DMS114 treated with DMSO at 0.1 percent for 48 hours (cell line): ENCODE data around the gene TRAF2.
"Not testable (repeated sequence)": the region's sequence is repeated elsewhere in the genome, so short reads cannot be mapped to it uniquely, and the experiment has no call there.

Experiments
- DNase-seq: peaks from one replicate; lab custom pipeline; 2025; ENCODE audit not compliant: unreplicated experiment; lab: John Stamatoyannopoulos, UW

Gene TRAF2, protein sequence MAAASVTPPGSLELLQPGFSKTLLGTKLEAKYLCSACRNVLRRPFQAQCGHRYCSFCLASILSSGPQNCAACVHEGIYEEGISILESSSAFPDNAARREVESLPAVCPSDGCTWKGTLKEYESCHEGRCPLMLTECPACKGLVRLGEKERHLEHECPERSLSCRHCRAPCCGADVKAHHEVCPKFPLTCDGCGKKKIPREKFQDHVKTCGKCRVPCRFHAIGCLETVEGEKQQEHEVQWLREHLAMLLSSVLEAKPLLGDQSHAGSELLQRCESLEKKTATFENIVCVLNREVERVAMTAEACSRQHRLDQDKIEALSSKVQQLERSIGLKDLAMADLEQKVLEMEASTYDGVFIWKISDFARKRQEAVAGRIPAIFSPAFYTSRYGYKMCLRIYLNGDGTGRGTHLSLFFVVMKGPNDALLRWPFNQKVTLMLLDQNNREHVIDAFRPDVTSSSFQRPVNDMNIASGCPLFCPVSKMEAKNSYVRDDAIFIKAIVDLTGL

DNA sequence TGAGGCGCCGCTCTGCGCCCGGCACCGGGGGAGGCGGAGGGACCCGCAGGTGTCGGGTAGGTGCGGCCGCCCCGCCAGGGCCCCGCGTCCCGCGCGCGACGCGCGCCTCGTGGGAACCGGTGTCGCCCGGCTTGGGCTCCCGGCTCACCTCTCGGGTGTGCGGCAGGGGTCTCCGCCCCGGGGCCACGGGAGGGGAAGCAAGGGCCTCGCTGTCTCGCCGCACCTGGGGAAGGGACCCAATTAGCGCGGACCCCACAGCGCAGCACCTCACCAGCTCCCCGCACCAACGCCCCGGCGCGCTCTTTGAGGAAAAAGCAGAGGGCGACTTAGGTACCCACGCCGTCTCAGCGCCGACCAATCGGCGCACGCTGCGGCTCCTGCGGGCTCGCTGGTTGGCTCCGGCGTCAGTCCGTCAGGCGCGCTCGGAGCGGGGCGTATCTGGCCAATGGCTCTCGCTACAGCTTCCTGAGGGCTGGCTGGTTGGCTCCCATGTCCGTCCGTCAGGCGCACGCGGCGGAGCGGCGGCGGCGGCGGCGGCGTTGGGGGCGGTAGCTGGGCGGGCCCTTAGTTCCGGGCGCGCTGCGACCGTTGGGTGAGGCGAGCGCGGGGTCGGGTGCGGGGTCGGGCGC, at the start of gene TRAF2:
Gene TRAF2, plus strand, starts transcription at position 567 of the 629 bp plus-strand sequence. CDS start 12,225 bp downstream, outside the sequence.
- DNase-seq = peak; percentile 88

DNA sequence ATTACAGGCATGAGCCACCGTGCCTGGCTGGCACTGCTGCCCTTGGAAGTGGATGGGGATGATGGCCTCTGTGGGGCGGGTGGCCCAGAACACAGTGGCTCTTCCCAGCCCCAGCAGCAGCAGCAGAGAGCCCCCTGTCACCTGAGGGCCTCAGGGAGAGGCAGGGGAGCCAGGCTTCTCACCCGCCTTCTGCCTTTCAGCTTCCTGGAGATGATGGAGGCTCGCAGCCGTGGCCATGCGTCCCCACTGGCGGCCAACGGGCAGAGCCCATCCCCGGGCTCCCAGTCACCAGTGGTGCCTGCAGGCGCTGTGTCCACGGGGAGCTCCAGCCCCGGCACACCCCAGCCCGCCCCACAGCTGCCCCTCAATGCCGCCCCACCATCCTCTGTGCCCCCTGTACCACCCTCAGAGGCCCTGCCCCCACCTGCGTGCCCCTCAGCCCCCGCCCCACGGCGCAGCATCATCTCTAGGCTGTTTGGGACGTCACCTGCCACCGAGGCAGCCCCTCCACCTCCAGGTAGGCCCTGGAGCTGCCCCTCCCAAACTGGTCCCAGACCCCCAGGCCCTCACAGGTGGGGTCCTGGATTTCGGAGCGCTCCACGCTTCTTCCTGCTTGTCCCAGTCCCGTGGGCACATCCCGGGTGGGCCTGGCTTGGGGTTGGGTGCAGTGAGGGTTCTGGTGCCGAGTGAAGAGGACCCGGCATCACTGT, 49.0 kb upstream of the TRAF2 start:
- DNase-seq = no peak

DNA sequence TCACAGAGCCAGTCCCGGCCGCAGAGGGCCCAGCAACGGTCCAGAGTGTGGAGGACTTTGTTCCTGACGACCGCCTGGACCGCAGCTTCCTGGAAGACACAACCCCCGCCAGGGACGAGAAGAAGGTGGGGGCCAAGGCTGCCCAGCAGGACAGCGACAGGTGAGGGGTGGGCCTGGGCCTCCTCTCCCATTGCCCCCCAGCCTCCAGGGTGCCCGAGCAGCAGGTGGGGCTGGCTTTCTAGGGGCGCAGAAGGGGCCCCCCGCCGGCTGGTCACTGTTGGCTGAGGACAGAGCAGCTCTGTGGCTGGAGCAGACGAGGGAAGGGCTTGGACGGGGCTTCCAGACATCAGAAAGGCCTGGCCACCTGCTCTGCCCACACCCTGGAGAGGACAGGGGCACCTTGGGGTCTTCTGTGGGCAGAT, 48.4 kb upstream of the TRAF2 start:
- not testable (repeated sequence) for DNase-seq

DNA sequence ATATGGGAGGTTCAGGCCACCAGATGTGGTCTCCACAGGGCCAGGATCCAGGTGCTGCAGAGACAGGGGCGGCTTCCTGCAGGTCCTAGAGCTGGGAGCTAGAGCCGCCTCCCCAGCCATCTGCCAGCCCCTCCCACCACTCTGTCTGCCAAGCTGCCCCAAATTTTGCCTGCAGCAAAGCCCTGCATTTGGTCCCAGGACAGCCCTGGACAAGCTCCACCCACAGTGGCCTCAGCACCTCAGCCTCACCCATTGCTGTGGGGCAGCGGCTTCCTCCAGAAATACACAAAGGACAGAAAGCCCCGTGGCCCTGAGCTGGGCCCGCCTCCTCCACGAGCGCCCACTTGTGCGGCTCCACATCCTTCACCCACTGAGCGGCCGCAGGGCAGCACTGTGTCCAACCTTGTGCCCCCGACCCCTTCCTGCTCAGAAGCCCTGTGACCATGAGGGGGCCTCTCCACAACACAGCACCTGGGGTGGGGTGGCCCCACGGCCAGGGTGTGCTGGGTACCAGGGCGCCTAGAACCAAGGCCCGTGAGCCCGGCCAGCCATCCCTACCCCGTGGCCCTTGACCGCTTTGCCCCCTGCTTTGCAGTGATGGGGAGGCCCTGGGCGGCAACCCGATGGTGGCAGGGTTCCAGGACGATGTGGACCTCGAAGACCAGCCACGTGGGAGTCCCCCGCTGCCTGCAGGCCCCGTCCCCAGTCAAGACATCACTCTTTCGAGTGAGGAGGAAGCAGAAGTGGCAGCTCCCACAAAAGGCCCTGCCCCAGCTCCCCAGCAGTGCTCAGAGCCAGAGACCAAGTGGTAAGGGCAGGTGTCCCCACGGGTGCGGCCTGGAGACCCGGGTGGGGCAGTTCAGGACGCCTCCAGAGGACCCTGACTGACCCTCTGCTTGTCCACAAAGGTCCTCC, 47.7 kb upstream of the TRAF2 start:
- DNase-seq = no peak

DNA sequence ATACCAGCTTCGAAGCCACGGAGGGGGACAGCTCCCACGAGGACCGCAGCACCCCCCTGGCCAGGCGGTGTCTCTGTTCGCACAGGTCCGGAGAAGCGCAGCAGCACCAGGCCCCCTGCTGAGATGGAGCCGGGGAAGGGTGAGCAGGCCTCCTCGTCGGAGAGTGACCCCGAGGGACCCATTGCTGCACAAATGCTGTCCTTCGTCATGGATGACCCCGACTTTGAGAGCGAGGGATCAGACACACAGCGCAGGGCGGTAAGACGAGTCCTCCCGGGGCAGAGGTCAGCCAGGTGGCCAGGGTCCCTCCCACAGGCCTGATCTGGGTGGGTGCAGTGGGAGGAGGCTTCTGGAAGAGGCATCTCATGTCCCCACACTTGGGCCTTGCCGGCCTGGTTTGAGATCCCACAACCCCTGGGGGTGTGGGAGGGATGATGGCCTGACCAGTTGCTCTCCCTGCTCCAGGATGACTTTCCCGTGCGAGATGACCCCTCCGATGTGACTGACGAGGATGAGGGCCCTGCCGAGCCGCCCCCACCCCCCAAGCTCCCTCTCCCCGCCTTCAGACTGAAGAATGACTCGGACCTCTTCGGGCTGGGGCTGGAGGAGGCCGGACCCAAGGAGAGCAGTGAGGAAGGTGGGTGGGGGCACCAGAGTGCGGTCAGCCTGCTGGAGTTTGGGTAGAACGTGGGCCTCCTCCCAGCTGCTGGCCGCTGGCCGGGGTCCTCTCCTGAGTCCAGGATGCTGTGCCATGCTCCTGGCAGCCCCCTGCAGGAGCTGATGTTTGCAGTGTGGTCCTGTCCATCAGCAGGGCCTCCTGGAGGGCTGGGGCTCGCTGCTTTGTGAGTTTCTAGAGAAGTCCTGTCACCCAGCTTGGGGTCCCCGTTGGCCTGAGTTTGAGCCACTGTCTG, 46.8 kb upstream of the TRAF2 start:
- no peak for DNase-seq

DNA sequence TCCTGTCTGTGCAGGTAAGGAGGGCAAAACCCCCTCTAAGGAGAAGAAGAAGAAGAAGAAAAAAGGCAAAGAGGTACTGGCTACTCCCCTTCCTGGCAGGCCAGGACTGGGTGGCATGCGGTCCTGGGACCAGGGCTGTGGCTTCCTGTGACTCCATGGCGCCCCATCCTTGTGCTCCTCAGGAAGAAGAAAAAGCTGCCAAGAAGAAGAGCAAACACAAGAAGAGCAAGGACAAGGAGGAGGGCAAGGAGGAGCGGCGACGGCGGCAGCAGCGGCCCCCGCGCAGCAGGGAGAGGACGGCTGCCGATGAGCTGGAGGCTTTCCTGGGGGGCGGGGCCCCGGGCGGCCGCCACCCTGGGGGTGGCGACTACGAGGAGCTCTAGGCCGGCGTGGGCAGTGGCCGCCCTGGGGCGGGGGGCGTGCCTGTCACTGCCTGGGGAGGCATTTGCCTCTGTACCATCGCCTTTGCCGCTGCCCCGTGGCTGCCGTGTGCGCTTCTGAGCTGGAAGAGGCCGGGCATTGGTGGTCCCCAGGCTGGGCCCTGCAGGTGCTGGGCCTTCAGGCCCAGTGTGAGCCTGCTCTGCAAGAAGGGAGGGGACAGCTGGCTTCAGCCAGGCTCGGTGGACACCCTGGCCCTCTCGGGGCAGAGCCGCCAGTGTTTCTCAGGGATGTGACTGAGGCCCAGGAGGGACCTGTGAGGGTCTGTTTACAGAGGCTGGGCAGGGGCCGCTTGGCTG, 46.0 kb upstream of the TRAF2 start:
- DNase-seq = peak; percentile 18

DNA sequence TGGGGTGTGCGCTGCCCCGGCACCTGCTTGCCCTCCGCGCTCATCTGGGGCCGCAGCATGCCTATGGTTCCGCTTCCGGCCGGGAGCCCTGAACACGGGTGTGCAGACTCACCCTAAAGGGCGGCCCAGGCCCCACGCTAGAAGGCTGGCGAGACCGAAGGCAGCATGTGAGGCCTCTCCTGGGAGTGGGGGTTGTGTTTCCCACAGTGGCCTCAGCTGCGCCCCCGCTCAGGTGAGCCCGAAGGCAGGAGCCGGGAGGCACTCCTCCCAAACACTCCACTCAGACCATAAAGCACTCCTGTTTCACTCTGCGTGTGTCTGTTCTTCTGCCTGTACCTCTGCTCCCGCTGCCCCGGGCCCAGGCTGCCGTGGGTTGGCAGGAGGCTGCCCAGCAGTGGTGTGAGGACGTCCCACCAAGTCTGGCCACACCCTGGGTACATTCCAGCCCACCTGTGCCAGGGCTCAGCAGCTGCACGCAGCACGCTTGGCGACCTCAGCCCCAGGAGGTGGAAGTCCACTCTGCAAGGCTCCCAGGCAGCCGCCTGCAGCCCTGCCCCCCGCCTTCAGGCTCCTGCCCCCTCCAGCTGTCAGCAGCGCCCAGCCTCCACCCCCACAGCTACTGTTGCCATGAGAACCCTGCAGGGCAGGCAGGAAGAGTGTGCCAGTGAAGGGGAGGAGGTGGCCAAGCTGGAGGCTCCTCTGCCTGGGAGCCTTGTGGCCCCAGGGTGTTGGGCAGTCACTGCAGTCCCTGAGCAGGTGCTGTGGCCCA, 45.3 kb upstream of the TRAF2 start:
- DNase-seq = peak; percentile 17

DNA sequence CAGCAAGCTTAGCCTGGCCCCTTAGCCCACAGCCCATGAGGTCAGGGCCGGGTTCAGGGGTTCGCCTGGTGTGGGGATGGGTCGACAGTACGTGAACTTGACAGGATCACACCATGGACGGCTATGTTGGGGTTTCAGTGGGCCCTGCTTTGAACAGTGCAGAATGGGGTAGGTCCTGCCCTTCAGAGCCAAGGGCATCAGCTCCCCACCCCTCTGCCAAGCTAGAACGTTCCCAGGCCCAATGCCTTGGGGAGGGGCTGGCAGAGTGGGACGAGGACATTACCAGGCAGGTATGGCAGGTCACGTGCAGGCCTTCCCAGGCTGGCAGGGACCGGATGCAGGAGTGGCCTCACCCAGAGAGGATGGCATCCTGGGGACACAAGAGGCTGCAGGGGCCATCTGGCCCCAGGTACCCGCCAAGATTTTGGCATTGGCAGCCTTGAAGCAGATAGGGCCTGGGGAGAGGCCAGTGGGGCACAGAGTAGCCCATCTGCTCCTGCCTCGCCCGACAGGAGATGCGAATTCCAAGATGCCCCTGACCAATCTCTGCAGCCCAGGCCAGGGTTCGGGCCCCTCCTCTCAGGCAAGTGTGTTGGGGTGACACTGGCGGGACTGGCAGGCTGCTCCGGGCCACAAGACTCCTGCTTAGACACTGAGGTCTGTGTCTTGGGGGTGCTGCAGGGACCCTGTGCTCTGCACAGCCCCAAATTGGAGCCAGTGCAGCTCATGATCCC, 44.5 kb upstream of the TRAF2 start:
- DNase-seq = not testable (repeated sequence)

DNA sequence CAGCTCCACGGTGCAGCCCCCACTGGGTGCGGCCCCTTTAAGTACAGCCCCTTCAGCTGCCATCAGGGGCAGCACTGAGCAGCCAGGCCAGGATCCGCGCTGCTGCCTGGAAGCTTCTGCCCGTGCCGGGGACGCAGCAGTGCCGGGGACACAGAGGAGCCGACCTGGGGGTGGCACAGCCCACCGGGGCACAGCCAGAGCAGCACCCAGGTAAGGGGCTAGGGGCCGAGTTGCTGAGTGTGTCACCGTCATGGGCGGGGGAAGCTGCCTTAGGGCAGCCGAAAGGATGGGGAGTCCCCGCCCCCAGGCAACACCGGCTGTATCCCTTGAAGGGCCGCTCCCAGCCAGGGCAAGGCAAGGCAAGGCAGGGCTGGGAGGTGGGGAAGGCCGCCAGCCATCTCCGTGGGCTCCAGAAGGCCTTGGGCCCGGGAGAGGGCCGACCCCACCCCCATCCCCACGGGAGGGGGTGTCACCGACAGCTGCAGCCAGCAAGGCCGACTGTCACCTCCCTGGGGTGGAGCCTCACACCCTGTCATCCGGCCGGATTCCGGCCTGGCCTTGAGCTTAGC, 43.9 kb upstream of the TRAF2 start, which contains the start of gene AJM1:
Gene AJM1, plus strand, starts transcription at position 99 of the 569 bp plus-strand sequence. CDS start 1,937 bp downstream, outside the sequence.
- DNase-seq = peak; percentile 43

DNA sequence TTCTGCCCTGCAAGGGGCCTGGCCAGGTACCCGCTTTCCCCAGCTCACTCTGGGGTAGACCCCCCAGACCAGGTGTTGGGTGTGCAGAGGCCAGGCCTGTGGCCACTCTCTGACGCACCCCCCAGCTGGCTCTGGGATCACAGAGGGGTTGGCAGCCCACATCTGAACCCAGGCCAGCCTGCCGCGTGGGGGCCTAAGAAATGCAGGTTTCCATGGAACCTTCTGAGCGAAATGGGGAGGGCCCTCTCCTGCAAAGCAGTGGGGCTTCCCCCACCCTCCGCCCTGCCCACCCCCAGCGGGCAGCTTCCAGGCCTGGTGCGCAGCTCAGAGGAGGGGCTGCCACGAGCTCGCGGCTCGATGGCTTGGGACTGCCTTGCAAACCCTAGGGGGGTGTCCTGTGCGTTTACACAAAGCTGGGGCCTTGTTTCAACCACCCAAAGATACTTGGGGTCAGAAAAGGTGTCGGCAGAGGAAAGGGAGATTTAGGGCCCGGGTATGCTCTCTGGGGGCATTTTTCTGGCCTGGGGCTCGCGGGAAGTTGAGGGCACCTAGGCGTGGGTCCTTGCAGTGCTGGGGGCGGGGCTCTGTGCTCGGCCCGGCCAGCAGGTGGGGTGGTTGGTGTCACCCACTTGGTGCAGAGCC, 43.0 kb upstream of the TRAF2 start:
- not testable (repeated sequence) for DNase-seq

DNA sequence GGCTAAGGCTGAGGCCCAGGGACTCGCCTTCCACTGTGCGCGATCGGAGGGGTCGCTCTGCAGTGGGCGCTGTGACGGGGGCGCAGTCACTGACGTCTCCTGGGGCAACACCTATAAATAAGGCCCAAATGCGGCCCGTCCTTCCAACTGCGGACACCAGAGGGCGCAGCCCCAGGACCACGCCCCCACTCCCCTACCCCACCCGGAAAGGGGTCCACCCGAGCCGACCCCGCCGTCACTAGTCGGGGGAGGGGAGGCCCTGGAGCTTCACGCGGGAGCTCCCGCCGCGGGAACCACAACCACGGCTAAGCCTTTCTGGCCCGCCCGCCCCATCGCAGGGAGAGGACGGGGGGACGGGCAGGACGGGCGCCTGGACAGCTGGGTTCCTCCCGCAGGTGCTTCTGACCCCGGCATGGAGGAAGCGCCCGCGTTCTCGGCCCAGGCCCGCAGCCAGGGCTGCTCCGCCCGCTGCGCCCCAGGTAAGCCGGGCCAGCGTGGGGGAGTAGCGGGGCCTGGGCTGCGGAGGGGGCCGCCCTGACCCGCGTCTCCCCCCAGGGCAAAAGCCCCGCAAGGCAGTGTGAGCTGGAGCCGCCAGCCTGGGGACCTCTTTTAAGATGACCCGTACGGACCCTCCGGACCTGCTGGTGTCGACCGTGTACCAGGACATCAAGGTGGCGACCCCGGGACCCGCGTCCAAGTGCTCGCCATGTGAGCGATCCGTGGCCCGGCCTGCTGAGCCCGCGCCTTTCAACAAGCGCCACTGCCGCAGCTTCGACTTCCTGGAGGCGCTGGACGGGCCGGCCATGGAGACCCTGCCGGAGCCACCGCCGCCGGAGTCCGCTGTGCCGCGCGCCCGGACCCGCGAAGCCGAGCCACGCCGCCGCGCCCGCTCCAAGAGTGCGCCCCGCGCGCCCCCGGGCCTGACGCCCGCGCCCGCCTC, 42.2 kb upstream of the TRAF2 start:
- DNase-seq = not testable (repeated sequence)

DNA sequence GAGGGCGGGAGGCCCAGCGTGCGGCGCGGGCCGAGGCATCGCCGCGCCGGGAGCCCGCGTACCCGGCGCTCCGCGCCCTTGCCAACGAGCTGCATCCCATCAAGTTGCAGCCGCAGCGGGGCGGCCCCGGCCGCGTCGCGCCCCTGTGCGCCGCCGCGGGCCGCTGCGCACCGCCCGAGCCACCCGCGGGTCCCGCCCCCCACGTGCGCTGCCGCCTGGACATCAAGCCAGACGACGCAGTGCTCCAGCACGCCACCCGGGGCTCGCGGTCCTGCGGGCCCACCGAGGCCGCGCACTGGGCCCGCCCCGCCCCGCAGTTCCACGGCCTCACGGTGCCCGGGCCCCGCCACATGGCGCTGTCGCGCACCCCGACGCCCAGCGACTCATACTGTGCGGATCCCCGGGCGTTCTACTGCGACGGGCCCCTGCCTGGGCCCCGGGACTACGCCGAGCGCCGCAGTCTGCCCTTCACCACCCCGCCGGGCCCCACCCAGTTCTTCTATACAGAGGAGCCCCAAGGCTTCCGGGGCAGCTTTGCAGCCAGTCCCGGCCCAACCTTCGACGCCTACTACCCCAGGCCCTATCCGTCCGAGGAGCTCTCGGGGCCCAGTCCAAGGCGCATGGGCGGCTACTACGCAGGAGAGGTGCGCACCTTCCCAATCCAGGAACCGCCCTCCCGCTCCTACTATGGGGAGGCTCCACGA, 41.4 kb upstream of the TRAF2 start:
- no peak for DNase-seq

DNA sequence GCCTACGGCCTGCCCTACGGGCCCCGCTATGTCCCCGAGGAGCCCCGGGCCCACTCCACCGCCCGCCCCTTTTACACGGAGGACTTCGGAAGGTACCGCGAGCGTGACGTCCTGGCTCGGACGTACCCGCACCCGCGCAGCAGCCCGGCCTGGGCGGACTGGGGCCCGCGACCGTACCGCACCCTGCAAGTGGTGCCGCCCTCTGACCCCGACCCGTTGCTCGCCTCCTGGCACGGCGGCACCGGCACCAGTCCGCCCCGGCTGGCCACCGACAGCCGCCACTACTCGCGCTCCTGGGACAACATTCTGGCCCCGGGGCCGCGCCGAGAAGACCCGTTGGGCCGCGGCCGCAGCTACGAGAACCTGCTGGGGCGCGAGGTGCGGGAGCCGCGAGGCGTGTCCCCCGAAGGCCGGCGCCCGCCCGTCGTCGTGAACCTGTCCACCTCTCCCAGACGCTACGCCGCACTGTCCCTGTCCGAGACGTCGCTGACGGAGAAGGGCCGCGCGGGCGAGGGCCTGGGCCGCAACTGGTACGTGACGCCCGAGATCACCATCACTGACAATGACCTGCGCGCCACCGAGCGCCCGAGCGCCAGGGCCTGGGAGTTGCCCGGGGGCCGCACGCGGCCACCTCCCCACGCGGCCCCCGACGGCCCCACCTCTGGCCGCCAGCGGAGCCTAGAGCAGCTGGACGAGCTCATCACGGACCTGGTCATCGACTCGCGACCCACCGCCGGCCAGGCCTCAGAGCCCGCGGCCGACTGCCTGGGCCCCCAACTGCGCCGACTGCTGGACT, 40.7 kb upstream of the TRAF2 start:
- no peak for DNase-seq
